Stomach smooth muscle (tissue), 2 donors: ENCODE measurements around the gene PI4KA.
A peak's percentile ranks its signal among the peaks of the same experiment; 100 is the strongest.

Experiments used
- H3K27ac ChIP-seq: one replicate; pipeline ENCODE4 v1.7.0; 2013; ENCODE audit warnings: mild to moderate bottlenecking, low read length, inconsistent platforms
- H3K27me3 ChIP-seq, 2 donors: one replicate each; pipeline ENCODE4 v1.7.0; 2013; ENCODE audit warnings: low read length in 2 of 2; ENCODE audit not compliant: insufficient read depth in 2 of 2, control insufficient read depth in 1 of 2
- H3K36me3 ChIP-seq, 2 donors: one replicate each; pipeline ENCODE4 v1.7.0; 2013; ENCODE audit warnings: low read length in 2 of 2; ENCODE audit not compliant: control insufficient read depth in 2 of 2, insufficient read depth in 2 of 2
- H3K4me1 ChIP-seq: one replicate; pipeline ENCODE4 v1.7.0; 2013; ENCODE audit warnings: low read length; ENCODE audit not compliant: control insufficient read depth, insufficient read depth
- H3K4me3 ChIP-seq, 2 donors: one replicate each; pipeline ENCODE4 v1.7.0; 2013; ENCODE audit warnings: low read length in 2 of 2
- H3K9ac ChIP-seq, 2 donors: one replicate each; pipeline ENCODE4 v1.7.0; 2013; ENCODE audit warnings: low read length in 2 of 2, mild to moderate bottlenecking in 1 of 2
- H3K9me3 ChIP-seq, 2 donors: one replicate each; pipeline ENCODE4 v1.7.0; 2013; ENCODE audit warnings: low read length in 2 of 2; ENCODE audit not compliant: control insufficient read depth in 2 of 2
- donor health status: healthy.
- donor health status: Pancreatic carcinoma.

The PI4KA gene

GRCh38 chr22:20752873-20753272 lies 105.7 kb downstream of the PI4KA start:
- Histone ChIP-seq H3K4me3 (no peak overlapping the region), H3K4me1 (peaks cover 18% of the 10 kb centered on the region), H3K9me3 (no peaks in the 10 kb centered on the region), H3K27me3 (no peaks in the 10 kb centered on the region), H3K9ac (no peak overlapping the region), H3K36me3 (peaks cover 14 to 43% of the 10 kb centered on the region in 2 donors), H3K27ac (no peak overlapping the region)

GRCh38 chr22:20752104-20752741 lies 106.4 kb downstream of the PI4KA start:
- peaks cover 16 to 47% of the 10 kb centered on the region in 2 donors for H3K36me3 ChIP-seq
- H3K9ac ChIP-seq, result no peak overlapping the region
- H3K4me3 ChIP-seq, result no peak overlapping the region
- no peaks in the 10 kb centered on the region for H3K27me3 ChIP-seq
- no peak overlapping the region for H3K27ac ChIP-seq
- peaks cover 18% of the 10 kb centered on the region for H3K4me1 ChIP-seq
- no peaks in the 10 kb centered on the region for H3K9me3 ChIP-seq

GRCh38 chr22:20751185-20751851 lies 107.3 kb downstream of the PI4KA start:
- H3K36me3 ChIP-seq, result peaks cover 25 to 53% of the 10 kb centered on the region in 2 donors
- H3K4me1 ChIP-seq, result peaks cover 18% of the 10 kb centered on the region
- no peaks in the 10 kb centered on the region for H3K27me3 ChIP-seq
- H3K9ac ChIP-seq, result no peak overlapping the region
- H3K27ac ChIP-seq, result no peak overlapping the region
- H3K9me3 ChIP-seq, result no peaks in the 10 kb centered on the region
- H3K4me3 ChIP-seq, result no peak overlapping the region

- H3K4me3 ChIP-seq, result no peak overlapping the region
- H3K27ac ChIP-seq, result no peak overlapping the region
- no peaks in the 10 kb centered on the region for H3K27me3 ChIP-seq
- H3K4me1 ChIP-seq, result peaks cover 18% of the 10 kb centered on the region
- H3K9ac ChIP-seq, result no peak overlapping the region
- H3K36me3 ChIP-seq, result peaks cover 25 to 54% of the 10 kb centered on the region in 2 donors
- H3K9me3 ChIP-seq, result no peaks in the 10 kb centered on the region
Measured at GRCh38 chr22:20750461-20751184, 108.0 kb downstream of the PI4KA start.

DNA sequence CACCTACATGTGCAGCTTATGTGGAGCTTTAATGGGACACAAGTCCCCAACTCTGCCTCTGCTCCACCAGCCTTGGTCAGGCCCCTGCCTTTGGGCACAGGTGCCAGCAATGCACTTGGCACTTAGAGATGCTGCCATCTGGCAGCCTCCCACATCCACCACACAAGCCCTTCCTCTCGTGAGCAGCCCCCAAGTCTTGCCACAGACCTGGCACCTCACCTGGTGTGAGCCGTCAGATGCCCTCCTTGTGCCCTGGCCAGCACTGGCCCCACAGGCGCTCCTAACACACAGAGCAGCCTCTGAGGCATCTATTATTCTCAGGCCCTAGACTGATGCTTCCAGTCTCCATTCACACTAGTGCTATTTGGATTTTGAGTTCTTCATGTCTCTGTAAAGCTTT lies 109.2 kb downstream of the PI4KA start:
- H3K27me3 ChIP-seq, result no peaks in the 10 kb centered on the region
- H3K4me3 ChIP-seq, result no peak overlapping the region
- peaks cover 32 to 58% of the 10 kb centered on the region in 2 donors for H3K36me3 ChIP-seq
- H3K4me1 ChIP-seq, result peaks cover 18% of the 10 kb centered on the region
- H3K9ac ChIP-seq, result peak overlapping the region in 1 of 2 donors; percentile 13
- peak overlapping the region; percentile 46 for H3K27ac ChIP-seq
- no peaks in the 10 kb centered on the region for H3K9me3 ChIP-seq

GRCh38 chr22:20748731-20749428 lies 109.7 kb downstream of the PI4KA start:
- no peaks in the 10 kb centered on the region for H3K9me3 ChIP-seq
- peaks cover 33 to 61% of the 10 kb centered on the region in 2 donors for H3K36me3 ChIP-seq
- no peaks in the 10 kb centered on the region for H3K27me3 ChIP-seq
- peak overlapping the region; percentile 46 for H3K27ac ChIP-seq
- H3K9ac ChIP-seq, result peak overlapping the region; percentile 13 to 34
- no peak overlapping the region for H3K4me3 ChIP-seq
- peaks cover 18% of the 10 kb centered on the region for H3K4me1 ChIP-seq

GRCh38 chr22:20748082-20748481 lies 110.5 kb downstream of the PI4KA start:
- Histone ChIP-seq H3K9me3 (no peaks in the 10 kb centered on the region), H3K27me3 (no peaks in the 10 kb centered on the region), H3K27ac (peak overlapping the region; percentile 46), H3K4me1 (peaks cover 18% of the 10 kb centered on the region), H3K36me3 (peaks cover 33 to 61% of the 10 kb centered on the region in 2 donors), H3K9ac (no peak overlapping the region), H3K4me3 (no peak overlapping the region)

DNA sequence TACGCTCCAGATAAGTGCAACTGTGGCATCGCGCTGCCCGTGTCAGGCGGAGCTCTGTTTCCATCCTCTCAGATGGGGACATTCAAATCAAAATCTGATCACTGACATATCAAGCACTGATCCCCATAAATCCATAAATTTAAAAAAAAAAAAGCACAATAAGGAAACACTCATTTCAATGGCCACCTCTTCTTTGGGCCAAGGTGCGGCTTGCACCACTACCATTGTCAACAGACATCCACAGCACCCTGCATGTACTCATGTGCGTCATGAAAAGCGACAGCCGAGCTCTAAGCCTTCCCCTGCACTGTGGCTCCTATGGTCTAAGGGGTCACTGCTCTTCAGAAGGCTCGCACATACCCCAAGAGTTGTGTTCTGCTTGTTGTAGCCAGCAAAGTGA lies 111.4 kb downstream of the PI4KA start:
- Histone ChIP-seq H3K9ac (no peak overlapping the region), H3K4me1 (peaks cover 18% of the 10 kb centered on the region), H3K27ac (no peak overlapping the region), H3K4me3 (no peak overlapping the region), H3K36me3 (peaks cover 28 to 58% of the 10 kb centered on the region in 2 donors), H3K27me3 (no peaks in the 10 kb centered on the region), H3K9me3 (no peaks in the 10 kb centered on the region)

DNA sequence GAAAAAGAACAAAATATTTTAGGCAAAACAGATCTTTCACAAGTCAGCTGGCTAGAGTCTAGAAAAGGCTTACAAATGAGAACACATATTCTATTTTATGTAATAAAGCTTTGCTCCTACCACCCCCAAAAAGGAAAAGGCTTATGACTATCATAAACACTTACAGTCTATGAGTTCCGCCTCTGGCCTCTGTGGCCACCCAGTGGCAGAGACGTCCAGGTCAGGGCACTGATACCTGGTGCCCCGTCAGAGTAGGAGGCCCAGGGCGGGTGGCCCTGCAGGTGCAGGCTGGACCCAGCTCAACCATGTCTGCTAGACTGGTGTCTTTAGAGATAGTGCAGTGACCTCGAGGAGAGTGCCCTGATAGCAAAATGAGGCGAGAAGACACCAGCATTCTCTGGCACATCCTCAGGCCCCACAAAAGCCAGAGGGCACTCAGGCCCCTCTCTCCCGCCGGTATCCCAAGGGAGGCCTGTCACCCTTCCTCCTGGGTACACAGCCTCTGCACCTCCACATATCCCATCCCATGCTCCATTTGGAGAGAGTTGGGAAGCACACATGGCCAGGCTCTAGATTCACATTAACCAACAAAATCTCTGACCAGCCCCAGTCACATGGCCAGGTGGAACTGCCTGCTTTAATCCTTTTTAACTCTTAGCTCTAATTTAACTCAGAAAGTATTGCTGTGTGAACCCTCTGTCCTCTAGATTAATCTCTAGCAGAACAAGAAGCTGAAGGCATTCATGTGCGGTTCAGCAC lies 112.0 kb downstream of the PI4KA start:
- H3K27ac ChIP-seq, result no peak overlapping the region
- no peaks in the 10 kb centered on the region for H3K27me3 ChIP-seq
- H3K9ac ChIP-seq, result no peak overlapping the region
- peaks cover 18% of the 10 kb centered on the region for H3K4me1 ChIP-seq
- peaks cover 28 to 54% of the 10 kb centered on the region in 2 donors for H3K36me3 ChIP-seq
- H3K4me3 ChIP-seq, result no peak overlapping the region
- no peaks in the 10 kb centered on the region for H3K9me3 ChIP-seq

GRCh38 chr22:20745119-20745518 lies 113.5 kb downstream of the PI4KA start:
- Histone ChIP-seq H3K9me3 (no peaks in the 10 kb centered on the region), H3K36me3 (peaks cover 32 to 52% of the 10 kb centered on the region in 2 donors), H3K4me3 (no peak overlapping the region), H3K4me1 (peaks cover 10% of the 10 kb centered on the region), H3K27me3 (no peaks in the 10 kb centered on the region), H3K9ac (no peak overlapping the region), H3K27ac (no peak overlapping the region)
